ENCODE results near the gene SCPEP1.

GRCh38 chr17:56934280-56934679 lies 43.7 kb upstream of the SCPEP1 start:
- TF ChIP-seq CTCF (conservative IDR thresholded peaks at IDR 0.05 in 1 of 2, IDR thresholded peaks at IDR 0.05 in 1 of 2; ENCODE audit: extremely low read depth in 1 of 2, insufficient read depth in 1 of 2, low read depth in 1 of 2, low read length in 2 of 2) (no peak), EZH2 (IDR thresholded peaks at IDR 0.05; ENCODE audit: borderline replicate concordance, low read length) (no peak)
